HG03045 (cell line): Measurements from ENCODE around the gene PLXNA2.

Experiments used
- ATAC-seq: cut with Tn5 transposase; IDR thresholded peaks from one replicate; pipeline ENCODE4 v1.9.1; 2021; ENCODE audit warnings: mild to moderate bottlenecking, moderate library complexity; ENCODE audit not compliant: unreplicated experiment

PLXNA2 gene

GRCh38 chr1:208052926-208053407 is 191.2 kb downstream of the PLXNA2 start:
- no peak for ATAC-seq

- no peak for ATAC-seq
These were observed 192.0 kb downstream of the PLXNA2 start for GRCh38 chr1:208052135-208052534.

- no peak for ATAC-seq
These were observed 192.5 kb downstream of the PLXNA2 start for GRCh38 chr1:208051651-208052050.

GRCh38 chr1:208048904-208049303 is 195.3 kb downstream of the PLXNA2 start:
- no peak for ATAC-seq

- ATAC-seq, result no peak
These were observed 196.2 kb downstream of the PLXNA2 start for GRCh38 chr1:208047975-208048374.

- no peak for ATAC-seq
These were observed 196.7 kb downstream of the PLXNA2 start for GRCh38 chr1:208047476-208047934.

- ATAC-seq, result no peak
These were observed 198.5 kb downstream of the PLXNA2 start for GRCh38 chr1:208045463-208046260.

GRCh38 chr1:208044589-208045462 is 199.4 kb downstream of the PLXNA2 start:
- ATAC-seq, result no peak

GRCh38 chr1:208043691-208044181 is 200.4 kb downstream of the PLXNA2 start:
- no peak for ATAC-seq

- no peak for ATAC-seq
These were observed 201.3 kb downstream of the PLXNA2 start for GRCh38 chr1:208042868-208043267.

GRCh38 chr1:208042041-208042615 is 202.1 kb downstream of the PLXNA2 start:
- ATAC-seq, result no peak

- ATAC-seq, result no peak
These were observed 202.7 kb downstream of the PLXNA2 start for GRCh38 chr1:208041505-208041904.

GRCh38 chr1:208040821-208041297 is 203.3 kb downstream of the PLXNA2 start:
- ATAC-seq, result no peak

- ATAC-seq, result no peak
These were observed 204.4 kb downstream of the PLXNA2 start for GRCh38 chr1:208039536-208040332.

- no peak for ATAC-seq
These were observed 205.9 kb downstream of the PLXNA2 start for GRCh38 chr1:208038303-208038702.

- no peak for ATAC-seq
These were observed 207.0 kb downstream of the PLXNA2 start for GRCh38 chr1:208036918-208037766.

- no peak for ATAC-seq
These were observed 207.9 kb downstream of the PLXNA2 start for GRCh38 chr1:208036106-208036808.

GRCh38 chr1:208034135-208034534 is 210.0 kb downstream of the PLXNA2 start:
- no peak for ATAC-seq

GRCh38 chr1:208033236-208033635 is 210.9 kb downstream of the PLXNA2 start:
- ATAC-seq, result no peak
